T-helper 2 cell treated with Interferon-gamma antibody and Interleukin-4, amounts not matched to agents 100 ng/mL and 5 ng/mL, for 36 hours (primary cell): ENCODE results near the gene ITCH. TPM values are rescaled to one million over a fixed set of nuclear protein-coding genes. Genes with fewer than 3 reads are reported as not detected.
"Not testable (repeated sequence)": the region's sequence is repeated elsewhere in the genome, so short reads cannot be mapped to it uniquely, and the experiment has no call there.

Source experiments
- intact Hi-C: fragments of 100-400 bp; cut with micrococcal nuclease; formaldehyde crosslinking; loops from one replicate; pipeline ENCODE4 v1.15.1; 2023
- total RNA-seq: library from RNA; stranded (reverse); gene quantifications from 2 replicates; pipeline ENCODE4 v1.2.3, GENCODE V29; 2022

The ITCH gene
- total RNA-seq, 1 donor from 2014 or later, result 53.2 TPM

GRCh38 chr20:34410336-34410735 lies 47.3 kb downstream of the ITCH start:
- intact Hi-C loops, result no loop called here

GRCh38 chr20:34412453-34412852 lies 49.4 kb downstream of the ITCH start:
- intact Hi-C loops, result no loop called here

- intact Hi-C loops, result not testable (repeated sequence)
Measured at GRCh38 chr20:34414525-34414924, 51.5 kb downstream of the ITCH start.

GRCh38 chr20:34415079-34415478 lies 52.0 kb downstream of the ITCH start:
- intact Hi-C loops, result no loop called here

GRCh38 chr20:34420146-34420545 lies 57.1 kb downstream of the ITCH start:
- intact Hi-C loops, result no loop called here

- intact Hi-C loops, result no loop called here
Measured at GRCh38 chr20:34420975-34421374, 57.9 kb downstream of the ITCH start.

GRCh38 chr20:34421766-34422466 lies 58.8 kb downstream of the ITCH start:
- intact Hi-C loops, result no loop called here

- intact Hi-C loops, result not testable (repeated sequence)
Measured at GRCh38 chr20:34425032-34425690, 62.1 kb downstream of the ITCH start.

- intact Hi-C loops, result no loop called here
Measured at GRCh38 chr20:34426026-34426425, 63.0 kb downstream of the ITCH start.

GRCh38 chr20:34427331-34427730 lies 64.3 kb downstream of the ITCH start:
- intact Hi-C loops, result no loop called here

- intact Hi-C loops, result no loop called here
Measured at GRCh38 chr20:34427784-34428183, 64.7 kb downstream of the ITCH start.

- intact Hi-C loops, result no loop called here
Measured at GRCh38 chr20:34431168-34431567, 68.1 kb downstream of the ITCH start.

- intact Hi-C loops, result not testable (repeated sequence)
Measured at GRCh38 chr20:34432663-34433062, 69.6 kb downstream of the ITCH start.

GRCh38 chr20:34433391-34433790 lies 70.3 kb downstream of the ITCH start:
- intact Hi-C loops, result no loop called here

- intact Hi-C loops, result no loop called here
Measured at GRCh38 chr20:34435589-34435988, 72.5 kb downstream of the ITCH start.

GRCh38 chr20:34437330-34437986 lies 74.4 kb downstream of the ITCH start:
- intact Hi-C loops, result no loop called here

- intact Hi-C loops, result no loop called here
Measured at GRCh38 chr20:34439168-34439567, 76.1 kb downstream of the ITCH start.

- intact Hi-C loops, result not testable (repeated sequence)
Measured at GRCh38 chr20:34441423-34441822, 78.3 kb downstream of the ITCH start.

GRCh38 chr20:34443546-34443945 lies 80.5 kb downstream of the ITCH start:
- intact Hi-C loops, result no loop called here

- intact Hi-C loops, result no loop called here
Measured at GRCh38 chr20:34445177-34446065, 82.3 kb downstream of the ITCH start.

GRCh38 chr20:34448517-34448916 lies 85.4 kb downstream of the ITCH start:
- intact Hi-C loops, result no loop called here
